Measurements from ENCODE around the gene BNC2.

The BNC2 gene

DNA sequence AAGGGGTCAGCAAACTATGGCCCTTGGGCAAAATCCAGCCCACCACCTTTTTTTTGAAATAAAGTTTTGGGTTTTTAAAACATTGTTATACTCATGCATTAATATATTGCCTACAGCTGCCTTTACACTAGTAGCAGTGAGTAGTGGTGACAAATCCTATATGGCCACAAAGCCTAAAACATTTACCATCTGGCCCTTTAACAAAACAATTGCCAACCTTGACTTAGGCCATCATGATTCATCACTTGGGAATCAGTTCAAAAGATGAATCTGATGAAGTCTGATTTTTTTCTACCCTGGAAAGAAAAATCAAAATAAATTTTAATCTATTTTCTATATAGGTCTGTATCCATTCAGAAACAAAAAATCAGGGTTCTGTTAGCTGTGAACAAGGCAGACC is 484.9 kb downstream of the BNC2 start:
- TF ChIP-seq, protein P1, sequence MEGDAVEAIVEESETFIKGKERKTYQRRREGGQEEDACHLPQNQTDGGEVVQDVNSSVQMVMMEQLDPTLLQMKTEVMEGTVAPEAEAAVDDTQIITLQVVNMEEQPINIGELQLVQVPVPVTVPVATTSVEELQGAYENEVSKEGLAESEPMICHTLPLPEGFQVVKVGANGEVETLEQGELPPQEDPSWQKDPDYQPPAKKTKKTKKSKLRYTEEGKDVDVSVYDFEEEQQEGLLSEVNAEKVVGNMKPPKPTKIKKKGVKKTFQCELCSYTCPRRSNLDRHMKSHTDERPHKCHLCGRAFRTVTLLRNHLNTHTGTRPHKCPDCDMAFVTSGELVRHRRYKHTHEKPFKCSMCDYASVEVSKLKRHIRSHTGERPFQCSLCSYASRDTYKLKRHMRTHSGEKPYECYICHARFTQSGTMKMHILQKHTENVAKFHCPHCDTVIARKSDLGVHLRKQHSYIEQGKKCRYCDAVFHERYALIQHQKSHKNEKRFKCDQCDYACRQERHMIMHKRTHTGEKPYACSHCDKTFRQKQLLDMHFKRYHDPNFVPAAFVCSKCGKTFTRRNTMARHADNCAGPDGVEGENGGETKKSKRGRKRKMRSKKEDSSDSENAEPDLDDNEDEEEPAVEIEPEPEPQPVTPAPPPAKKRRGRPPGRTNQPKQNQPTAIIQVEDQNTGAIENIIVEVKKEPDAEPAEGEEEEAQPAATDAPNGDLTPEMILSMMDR (conservative IDR thresholded peaks at IDR 0.05; ENCODE audit: low read length), result no peak
- TF ChIP-seq EZH2phosphoT487 (IDR thresholded peaks at IDR 0.05; ENCODE audit: borderline replicate concordance), result no peak
- no peaks in the 10 kb centered on the region for H4K20me1 ChIP-seq (ENCODE audit: insufficient read depth, low read length, poor library complexity, severe bottlenecking)
- H3K79me2 ChIP-seq (ENCODE audit: insufficient read depth, low read length), result no peaks in the 10 kb centered on the region
- H3K9me2 ChIP-seq (replicated peaks; ENCODE audit: low read depth, low read length), result no peaks in the 10 kb centered on the region
- H3K4me2 ChIP-seq (ENCODE audit: low read depth, low read length, poor library complexity, severe bottlenecking), result no peak overlapping the region
- no peaks in the 10 kb centered on the region for H3F3A ChIP-seq (ENCODE audit: low read depth)
- no peaks in the 10 kb centered on the region for H3K36me3 ChIP-seq (ENCODE audit: insufficient read depth, low read length)
- H2AFZ ChIP-seq (ENCODE audit: low read length), result no peak overlapping the region
- no peak overlapping the region for H3K4me3 ChIP-seq (ENCODE audit: low read length, poor library complexity, severe bottlenecking)
- no peaks in the 10 kb centered on the region for H3K4me1 ChIP-seq (ENCODE audit: insufficient read depth, low read length, poor library complexity, severe bottlenecking)
- no peak overlapping the region for H3K9ac ChIP-seq (ENCODE audit: low read depth, low read length, poor library complexity, severe bottlenecking)
- no peaks in the 10 kb centered on the region for H3K9me3 ChIP-seq (ENCODE audit: insufficient read depth, low read depth, low read length)
- H3K27me3 ChIP-seq (ENCODE audit: insufficient read depth, low read length, poor library complexity, severe bottlenecking), result no peaks in the 10 kb centered on the region

DNA sequence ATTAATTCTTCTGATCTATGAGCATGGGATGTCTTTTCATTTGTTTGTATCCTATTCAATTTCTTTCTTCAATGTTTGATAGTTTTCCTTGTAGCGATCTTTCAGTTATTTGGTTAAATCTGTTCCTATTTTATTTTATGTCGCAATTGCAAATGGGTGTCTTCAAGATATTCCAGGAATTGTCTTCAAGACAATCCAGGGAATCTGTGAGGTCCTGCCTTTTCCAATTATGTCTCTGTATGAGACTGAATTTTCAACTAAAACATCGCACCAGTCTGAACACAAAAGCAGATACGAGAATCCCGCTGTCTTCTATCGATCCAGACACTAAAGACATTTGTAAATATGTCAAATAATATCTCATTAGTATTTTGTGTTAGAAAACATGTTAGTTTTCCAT is 485.5 kb downstream of the BNC2 start:
- H3F3A ChIP-seq (ENCODE audit: low read depth), result no peaks in the 10 kb centered on the region

GRCh38 chr9:16377311-16377710 is 493.2 kb downstream of the BNC2 start:
- TF ChIP-seq, protein P1 (conservative IDR thresholded peaks at IDR 0.05; ENCODE audit: low read length), result no peak

More for the DNA sequence above, 485.5 kb downstream of the BNC2 start:
- H3K4me2 ChIP-seq (ENCODE audit: low read depth, low read length, poor library complexity, severe bottlenecking), result no peak overlapping the region
- H3K4me1 ChIP-seq (ENCODE audit: insufficient read depth, low read length, poor library complexity, severe bottlenecking), result no peaks in the 10 kb centered on the region
- no peak overlapping the region for H3K4me3 ChIP-seq (ENCODE audit: low read length, poor library complexity, severe bottlenecking)
- no peaks in the 10 kb centered on the region for H3K9me3 ChIP-seq (ENCODE audit: insufficient read depth, low read depth, low read length)
- H2AFZ ChIP-seq (ENCODE audit: low read length), result no peak overlapping the region
- no peaks in the 10 kb centered on the region for H3K27me3 ChIP-seq (ENCODE audit: insufficient read depth, low read length, poor library complexity, severe bottlenecking)
- no peaks in the 10 kb centered on the region for H3K9me2 ChIP-seq (replicated peaks; ENCODE audit: low read depth, low read length)
- no peak overlapping the region for H3K9ac ChIP-seq (ENCODE audit: low read depth, low read length, poor library complexity, severe bottlenecking)
- no peaks in the 10 kb centered on the region for H3K79me2 ChIP-seq (ENCODE audit: insufficient read depth, low read length)
- H3K36me3 ChIP-seq (ENCODE audit: insufficient read depth, low read length), result no peaks in the 10 kb centered on the region
- no peaks in the 10 kb centered on the region for H4K20me1 ChIP-seq (ENCODE audit: insufficient read depth, low read length, poor library complexity, severe bottlenecking)
- no peak for TF ChIP-seq EZH2phosphoT487 (IDR thresholded peaks at IDR 0.05; ENCODE audit: borderline replicate concordance)
- TF ChIP-seq, protein P1 (conservative IDR thresholded peaks at IDR 0.05; ENCODE audit: low read length), result no peak

More at GRCh38 chr9:16377311-16377710, 493.2 kb downstream of the BNC2 start:
- H3K36me3 ChIP-seq (ENCODE audit: insufficient read depth, low read length), result no peaks in the 10 kb centered on the region
- H3K27me3 ChIP-seq (ENCODE audit: insufficient read depth, low read length, poor library complexity, severe bottlenecking), result no peaks in the 10 kb centered on the region
- no peak overlapping the region for H2AFZ ChIP-seq (ENCODE audit: low read length)
- H3K9ac ChIP-seq (ENCODE audit: low read depth, low read length, poor library complexity, severe bottlenecking), result no peak overlapping the region
- no peaks in the 10 kb centered on the region for H3F3A ChIP-seq (ENCODE audit: low read depth)
- no peaks in the 10 kb centered on the region for H3K4me1 ChIP-seq (ENCODE audit: insufficient read depth, low read length, poor library complexity, severe bottlenecking)
- H3K9me3 ChIP-seq (ENCODE audit: insufficient read depth, low read depth, low read length), result no peaks in the 10 kb centered on the region
- H3K4me3 ChIP-seq (ENCODE audit: low read length, poor library complexity, severe bottlenecking), result no peak overlapping the region
- no peaks in the 10 kb centered on the region for H4K20me1 ChIP-seq (ENCODE audit: insufficient read depth, low read length, poor library complexity, severe bottlenecking)
- no peaks in the 10 kb centered on the region for H3K79me2 ChIP-seq (ENCODE audit: insufficient read depth, low read length)
- no peaks in the 10 kb centered on the region for H3K9me2 ChIP-seq (replicated peaks; ENCODE audit: low read depth, low read length)
- no peak overlapping the region for H3K4me2 ChIP-seq (ENCODE audit: low read depth, low read length, poor library complexity, severe bottlenecking)

All from Loucy (cell line).